Keratinocyte (primary cell): ENCODE data around the gene ZPR1. TPM values are rescaled to one million over a fixed set of nuclear protein-coding genes. Genes with fewer than 3 reads are reported as not detected.

Experiments used
- DNase-seq: peaks from one replicate; pipeline ENCODE4 v3.0.0-alpha.2; 2011; ENCODE audit warnings: low read depth, missing footprints, low spot score
- FAIRE-seq: peaks from 2 replicates; lab custom pipeline; 2011; peaks lifted over from hg19 to GRCh38; lab: Jason Lieb, UNC
- H2AFZ ChIP-seq: 2 replicates; pipeline ENCODE4 v1.6.0; 2012; ENCODE audit warnings: low read length, control low read depth, inconsistent platforms; ENCODE audit not compliant: control insufficient read depth
- H3K27ac ChIP-seq: 2 replicates; pipeline ENCODE4 v1.5.1; 2011; ENCODE audit warnings: low read length; ENCODE audit not compliant: control insufficient read depth, insufficient read depth
- H3K27me3 ChIP-seq: 3 replicates; pipeline ENCODE4 v1.6.0; 2011; ENCODE audit warnings: low read length; ENCODE audit not compliant: control insufficient read depth, insufficient read depth; ENCODE audit errors: extremely low read depth
- H3K36me3 ChIP-seq, 2 experiments: 2 replicates in 1 of 2; 3 replicates in 1 of 2; pipeline ENCODE4 v1.5.1; 2011; ENCODE audit warnings: low read length in 2 of 2, mild to moderate bottlenecking in 1 of 2; ENCODE audit not compliant: control insufficient read depth in 2 of 2, insufficient read depth in 2 of 2; ENCODE audit errors: extremely low read depth in 1 of 2
- H3K4me1 ChIP-seq: 3 replicates; pipeline ENCODE4 v1.5.1; 2011; ENCODE audit warnings: low read length; ENCODE audit not compliant: control insufficient read depth, insufficient read depth; ENCODE audit errors: extremely low read depth
- H3K4me2 ChIP-seq: 3 replicates; pipeline ENCODE4 v1.6.0; 2011; ENCODE audit warnings: low read depth, low read length; ENCODE audit not compliant: control insufficient read depth, insufficient read depth; ENCODE audit errors: extremely low read depth
- H3K4me3 ChIP-seq, 3 experiments: fragments of 200-600 bp in 1 of 3; sonication (generic) in 1 of 3; 2 replicates in 2 of 3; 3 replicates in 1 of 3; pipeline ENCODE4 v1.5.1; 2011 to 2016; ENCODE audit warnings: low read length in 3 of 3, mild to moderate bottlenecking in 3 of 3, control low read depth in 2 of 3, inconsistent platforms in 1 of 3, low read depth in 1 of 3, mixed read lengths in 1 of 3, mixed run types in 1 of 3, moderate library complexity in 1 of 3; ENCODE audit not compliant: control insufficient read depth in 2 of 3, insufficient read depth in 2 of 3; ENCODE audit errors: extremely low read depth in 1 of 3
- H3K79me2 ChIP-seq: 2 replicates; pipeline ENCODE4 v1.6.0; 2012; ENCODE audit warnings: low read length; ENCODE audit not compliant: control insufficient read depth, insufficient read depth
- H3K9ac ChIP-seq: 3 replicates; pipeline ENCODE4 v1.6.0; 2011; ENCODE audit warnings: low read length; ENCODE audit not compliant: control insufficient read depth, insufficient read depth; ENCODE audit errors: extremely low read depth
- H3K9me1 ChIP-seq: 3 replicates; pipeline ENCODE4 v1.6.0; 2011; ENCODE audit warnings: low read length; ENCODE audit not compliant: control insufficient read depth, insufficient read depth; ENCODE audit errors: extremely low read depth
- H3K9me3 ChIP-seq: 2 replicates; pipeline ENCODE4 v1.5.1; 2012; ENCODE audit warnings: low read depth, low read length; ENCODE audit not compliant: control insufficient read depth
- H4K20me1 ChIP-seq: 3 replicates; pipeline ENCODE4 v1.6.0; 2011; ENCODE audit warnings: low read length; ENCODE audit not compliant: control insufficient read depth, insufficient read depth; ENCODE audit errors: extremely low read depth
- CTCF ChIP-seq, 3 experiments: IDR thresholded peaks in 1 of 3; conservative IDR thresholded peaks in 1 of 3; optimal IDR thresholded peaks in 1 of 3; 2 replicates in 2 of 3; 3 replicates in 1 of 3; pipeline versions ENCODE3 to v1.5.1; 2011; ENCODE audit warnings: low read length in 3 of 3, mild to moderate bottlenecking in 3 of 3, moderate library complexity in 2 of 3, control low read depth in 1 of 3, inconsistent platforms in 1 of 3; ENCODE audit not compliant: insufficient read depth in 2 of 3; ENCODE audit errors: extremely low read depth in 1 of 3
- EZH2 ChIP-seq: IDR thresholded peaks from one replicate; pipeline ENCODE4 v1.6.1; 2012; ENCODE audit warnings: inconsistent platforms, mild to moderate bottlenecking, low read length, moderate library complexity
- dilution Hi-C: fragments of 300-500 bp; cut with MboI; formaldehyde crosslinking; loops from one replicate; pipeline ENCODE4 v1.7.0; 2020; ENCODE audit warnings: low sequenced_read_pairs; ENCODE audit not compliant: extremely low pct_ligation_motif_present
- polyA plus RNA-seq, 5 experiments: library from polyadenylated mRNA; depleted of rRNA in 3 of 5; stranded (reverse) in 3 of 5; stranded (forward) in 1 of 5; unstranded in 1 of 5; fragments of >200 nt; gene quantifications; 1 replicate in 1 of 5; 2 replicates in 3 of 5; 3 replicates in 1 of 5; pipeline versions ENCODE4 v1.2.1 to v1.2.3, GENCODE V29; 2011 to 2012; ENCODE audit warnings: missing spikeins in 2 of 5, low read depth in 1 of 5, low replicate concordance in 1 of 5

The ZPR1 gene
- polyA plus RNA-seq, 1 donor (not counting 4 experiments of a cell fraction or from before 2014, with no cell fraction given): 71.1 TPM

GRCh38 chr11:116732271-116733042 is 55.4 kb downstream of the ZPR1 start:
- Histone ChIP-seq H4K20me1 (no peaks in the 10 kb centered on the region), H2AFZ (no peak overlapping the region), H3K4me1 (no peaks in the 10 kb centered on the region), H3K9ac (no peak overlapping the region), H3K9me3 (no peaks in the 10 kb centered on the region), H3K4me3 (no peak overlapping the region), H3K79me2 (no peaks in the 10 kb centered on the region), H3K27ac (no peak overlapping the region), H3K36me3 (no peaks in the 10 kb centered on the region), H3K4me2 (no peak overlapping the region), H3K9me1 (no peaks in the 10 kb centered on the region), H3K27me3 (peaks cover 26% of the 10 kb centered on the region)
- TF ChIP-seq CTCF (optimal IDR thresholded peaks at IDR 0.05 in 1 of 3, IDR thresholded peaks at IDR 0.05 in 1 of 3, conservative IDR thresholded peaks at IDR 0.05 in 1 of 3; ENCODE audit: extremely low read depth in 1 of 3, insufficient read depth in 2 of 3, low read length in 3 of 3): peak; percentile 92 to 99 (median 98)
- TF ChIP-seq EZH2: no peak
- dilution Hi-C loops: no loop called here
- FAIRE-seq (peak; percentile 85), DNase-seq (peak; percentile 40)

- Histone ChIP-seq H4K20me1 (no peaks in the 10 kb centered on the region), H3K9me1 (no peaks in the 10 kb centered on the region), H3K9me3 (no peaks in the 10 kb centered on the region), H3K36me3 (no peaks in the 10 kb centered on the region), H3K9ac (no peak overlapping the region), H3K4me1 (no peaks in the 10 kb centered on the region), H3K4me3 (no peak overlapping the region), H3K79me2 (no peaks in the 10 kb centered on the region), H2AFZ (no peak overlapping the region), H3K27me3 (peaks cover 30% of the 10 kb centered on the region), H3K4me2 (no peak overlapping the region), H3K27ac (no peak overlapping the region)
- DNase-seq (no peak), FAIRE-seq (no peak)
- no peak for TF ChIP-seq EZH2
- TF ChIP-seq CTCF (optimal IDR thresholded peaks at IDR 0.05 in 1 of 3, IDR thresholded peaks at IDR 0.05 in 1 of 3, conservative IDR thresholded peaks at IDR 0.05 in 1 of 3; ENCODE audit: extremely low read depth in 1 of 3, insufficient read depth in 2 of 3, low read length in 3 of 3): no peak
- dilution Hi-C loops: no loop called here
Measured at GRCh38 chr11:116731821-116732220, 56.0 kb downstream of the ZPR1 start.
